ENCODE data around the gene LRRC43.

The LRRC43 gene

GRCh38 chr12:122205053-122205925, 22.4 kb downstream of the LRRC43 start:
- peaks cover 35% of the 10 kb centered on the region for H3K36me3 ChIP-seq (ENCODE audit: control insufficient read depth, insufficient read depth, low read length)
- no peak overlapping the region for H3K4me3 ChIP-seq (ENCODE audit: low read depth, low read length)
- H3K4me1 ChIP-seq (ENCODE audit: control insufficient read depth, insufficient read depth, low read length), result peaks cover 15% of the 10 kb centered on the region; the same call in 1 of the 2 replicates
- H3K9me3 ChIP-seq (ENCODE audit: control insufficient read depth, insufficient read depth, low read depth, low read length), result no peaks in the 10 kb centered on the region
- no peak overlapping the region for H3K9ac ChIP-seq (ENCODE audit: low read length)
- H3K27me3 ChIP-seq (ENCODE audit: control insufficient read depth, insufficient read depth, low read length), result peaks cover 51% of the 10 kb centered on the region
- no peak overlapping the region for H3K27ac ChIP-seq (ENCODE audit: low read depth, low read length)

- peaks cover 49% of the 10 kb centered on the region for H3K27me3 ChIP-seq (ENCODE audit: control insufficient read depth, insufficient read depth, low read length)
- H3K4me1 ChIP-seq (ENCODE audit: control insufficient read depth, insufficient read depth, low read length), result peaks cover 15% of the 10 kb centered on the region; the same call in 1 of the 2 replicates
- no peaks in the 10 kb centered on the region for H3K9me3 ChIP-seq (ENCODE audit: control insufficient read depth, insufficient read depth, low read depth, low read length)
- peaks cover 43% of the 10 kb centered on the region for H3K36me3 ChIP-seq (ENCODE audit: control insufficient read depth, insufficient read depth, low read length)
- H3K27ac ChIP-seq (ENCODE audit: low read depth, low read length), result no peak overlapping the region
- H3K4me3 ChIP-seq (ENCODE audit: low read depth, low read length), result no peak overlapping the region
- H3K9ac ChIP-seq (ENCODE audit: low read length), result no peak overlapping the region
Measured at GRCh38 chr12:122206111-122206881, 23.4 kb downstream of the LRRC43 start.

- H3K4me1 ChIP-seq (ENCODE audit: control insufficient read depth, insufficient read depth, low read length), result peaks cover 15% of the 10 kb centered on the region; the same call in 1 of the 2 replicates
- H3K27ac ChIP-seq (ENCODE audit: low read depth, low read length), result no peak overlapping the region
- H3K36me3 ChIP-seq (ENCODE audit: control insufficient read depth, insufficient read depth, low read length), result peaks cover 50% of the 10 kb centered on the region
Measured at GRCh38 chr12:122206976-122207375, 24.1 kb downstream of the LRRC43 start.

GRCh38 chr12:122207391-122207790, 24.5 kb downstream of the LRRC43 start:
- Histone ChIP-seq H3K4me1 (ENCODE audit: control insufficient read depth, insufficient read depth, low read length) (peaks cover 15% of the 10 kb centered on the region; the same call in 1 of the 2 replicates), H3K27me3 (ENCODE audit: control insufficient read depth, insufficient read depth, low read length) (peaks cover 39% of the 10 kb centered on the region), H3K27ac (ENCODE audit: low read depth, low read length) (no peak overlapping the region), H3K4me3 (ENCODE audit: low read depth, low read length) (no peak overlapping the region), H3K9me3 (ENCODE audit: control insufficient read depth, insufficient read depth, low read depth, low read length) (no peaks in the 10 kb centered on the region), H3K36me3 (ENCODE audit: control insufficient read depth, insufficient read depth, low read length) (peaks cover 54% of the 10 kb centered on the region), H3K9ac (ENCODE audit: low read length) (no peak overlapping the region)

More at GRCh38 chr12:122206976-122207375, 24.1 kb downstream of the LRRC43 start:
- Histone ChIP-seq H3K4me3 (ENCODE audit: low read depth, low read length) (no peak overlapping the region), H3K27me3 (ENCODE audit: control insufficient read depth, insufficient read depth, low read length) (peaks cover 43% of the 10 kb centered on the region), H3K9me3 (ENCODE audit: control insufficient read depth, insufficient read depth, low read depth, low read length) (no peaks in the 10 kb centered on the region), H3K9ac (ENCODE audit: low read length) (no peak overlapping the region)

- Histone ChIP-seq H3K36me3 (ENCODE audit: control insufficient read depth, insufficient read depth, low read length) (peaks cover 62% of the 10 kb centered on the region), H3K9ac (ENCODE audit: low read length) (no peak overlapping the region), H3K9me3 (ENCODE audit: control insufficient read depth, insufficient read depth, low read depth, low read length) (no peaks in the 10 kb centered on the region), H3K27ac (ENCODE audit: low read depth, low read length) (no peak overlapping the region; the same call in 1 of the 2 replicates), H3K4me3 (ENCODE audit: low read depth, low read length) (no peak overlapping the region), H3K27me3 (ENCODE audit: control insufficient read depth, insufficient read depth, low read length) (peaks cover 30% of the 10 kb centered on the region), H3K4me1 (ENCODE audit: control insufficient read depth, insufficient read depth, low read length) (peaks cover 10% of the 10 kb centered on the region; the same call in 1 of the 2 replicates)
Measured at GRCh38 chr12:122208073-122208820, 25.3 kb downstream of the LRRC43 start.

- no peak overlapping the region for H3K27ac ChIP-seq (ENCODE audit: low read depth, low read length)
- no peak overlapping the region for H3K4me3 ChIP-seq (ENCODE audit: low read depth, low read length)
- H3K4me1 ChIP-seq (ENCODE audit: control insufficient read depth, insufficient read depth, low read length), result no peaks in the 10 kb centered on the region
- H3K9me3 ChIP-seq (ENCODE audit: control insufficient read depth, insufficient read depth, low read depth, low read length), result no peaks in the 10 kb centered on the region
- no peaks in the 10 kb centered on the region for H3K27me3 ChIP-seq (ENCODE audit: control insufficient read depth, insufficient read depth, low read length)
- peaks cover 88% of the 10 kb centered on the region for H3K36me3 ChIP-seq (ENCODE audit: control insufficient read depth, insufficient read depth, low read length)
- H3K9ac ChIP-seq (ENCODE audit: low read length), result no peak overlapping the region
Measured at GRCh38 chr12:122215771-122216170, 32.8 kb downstream of the LRRC43 start.

- H3K4me3 ChIP-seq (ENCODE audit: low read depth, low read length), result no peak overlapping the region
- no peak overlapping the region for H3K9ac ChIP-seq (ENCODE audit: low read length)
- no peaks in the 10 kb centered on the region for H3K4me1 ChIP-seq (ENCODE audit: control insufficient read depth, insufficient read depth, low read length)
- no peaks in the 10 kb centered on the region for H3K27me3 ChIP-seq (ENCODE audit: control insufficient read depth, insufficient read depth, low read length)
- peaks cover 88% of the 10 kb centered on the region for H3K36me3 ChIP-seq (ENCODE audit: control insufficient read depth, insufficient read depth, low read length)
- H3K27ac ChIP-seq (ENCODE audit: low read depth, low read length), result no peak overlapping the region
- no peaks in the 10 kb centered on the region for H3K9me3 ChIP-seq (ENCODE audit: control insufficient read depth, insufficient read depth, low read depth, low read length)
Measured at GRCh38 chr12:122216445-122216844, 33.5 kb downstream of the LRRC43 start.

- Histone ChIP-seq H3K9me3 (ENCODE audit: control insufficient read depth, insufficient read depth, low read depth, low read length) (no peaks in the 10 kb centered on the region), H3K27me3 (ENCODE audit: control insufficient read depth, insufficient read depth, low read length) (0 out of 2 replicates have a peak, but pooled peaks cover 4% of the 10 kb centered on the region), H3K36me3 (ENCODE audit: control insufficient read depth, insufficient read depth, low read length) (peaks cover 33% of the 10 kb centered on the region), H3K9ac (ENCODE audit: low read length) (peak within 1 kb of the TSS; percentile 96), H3K4me1 (ENCODE audit: control insufficient read depth, insufficient read depth, low read length) (peaks cover 16% of the 10 kb centered on the region), H3K4me3 (ENCODE audit: low read depth, low read length) (peak within 1 kb of the TSS; percentile 98), H3K27ac (ENCODE audit: low read depth, low read length) (peak within 1 kb of the TSS; percentile 94)
Measured at GRCh38 chr12:122225683-122226365, 42.9 kb downstream of the LRRC43 start, which contains the start of gene DIABLO. TSS of gene DIABLO (minus strand) at chr12:122226052. CDS start at chr12:122226014, 38 bp downstream.

GRCh38 chr12:122226366-122227125, 43.6 kb downstream of the LRRC43 start:
- no peak overlapping the region for H3K9ac ChIP-seq (ENCODE audit: low read length)
- no peak overlapping the region for H3K27ac ChIP-seq (ENCODE audit: low read depth, low read length)
- no peaks in the 10 kb centered on the region for H3K9me3 ChIP-seq (ENCODE audit: control insufficient read depth, insufficient read depth, low read depth, low read length)
- peak overlapping the region; percentile 56 for H3K4me3 ChIP-seq (ENCODE audit: low read depth, low read length)
- H3K27me3 ChIP-seq (ENCODE audit: control insufficient read depth, insufficient read depth, low read length), result 0 out of 2 replicates have a peak, but pooled peaks cover 4% of the 10 kb centered on the region
- H3K4me1 ChIP-seq (ENCODE audit: control insufficient read depth, insufficient read depth, low read length), result peaks cover 16% of the 10 kb centered on the region
- H3K36me3 ChIP-seq (ENCODE audit: control insufficient read depth, insufficient read depth, low read length), result peaks cover 32% of the 10 kb centered on the region

Data from HUES6 (cell line).